22Rv1 (cell line): ENCODE measurements around the gene SBNO2.

Experiments used
- CTCF ChIP-seq: fragments of 450-650 bp; IDR thresholded peaks from 2 replicates; pipeline ENCODE4 v1.5.1; 2017; ENCODE audit warnings: mild to moderate bottlenecking
- ZFX ChIP-seq: fragments of 450-650 bp; IDR thresholded peaks from 2 replicates; pipeline ENCODE4 v1.6.1; 2017; ENCODE audit warnings: antibody characterized with exemption, borderline replicate concordance

GRCh38 chr19:1183543-1184172, 9.6 kb upstream of the SBNO2 start:
- TF ChIP-seq CTCF, result no peak
- TF ChIP-seq ZFX, result no peak
